ENCODE data around the gene E2F1.

DNA sequence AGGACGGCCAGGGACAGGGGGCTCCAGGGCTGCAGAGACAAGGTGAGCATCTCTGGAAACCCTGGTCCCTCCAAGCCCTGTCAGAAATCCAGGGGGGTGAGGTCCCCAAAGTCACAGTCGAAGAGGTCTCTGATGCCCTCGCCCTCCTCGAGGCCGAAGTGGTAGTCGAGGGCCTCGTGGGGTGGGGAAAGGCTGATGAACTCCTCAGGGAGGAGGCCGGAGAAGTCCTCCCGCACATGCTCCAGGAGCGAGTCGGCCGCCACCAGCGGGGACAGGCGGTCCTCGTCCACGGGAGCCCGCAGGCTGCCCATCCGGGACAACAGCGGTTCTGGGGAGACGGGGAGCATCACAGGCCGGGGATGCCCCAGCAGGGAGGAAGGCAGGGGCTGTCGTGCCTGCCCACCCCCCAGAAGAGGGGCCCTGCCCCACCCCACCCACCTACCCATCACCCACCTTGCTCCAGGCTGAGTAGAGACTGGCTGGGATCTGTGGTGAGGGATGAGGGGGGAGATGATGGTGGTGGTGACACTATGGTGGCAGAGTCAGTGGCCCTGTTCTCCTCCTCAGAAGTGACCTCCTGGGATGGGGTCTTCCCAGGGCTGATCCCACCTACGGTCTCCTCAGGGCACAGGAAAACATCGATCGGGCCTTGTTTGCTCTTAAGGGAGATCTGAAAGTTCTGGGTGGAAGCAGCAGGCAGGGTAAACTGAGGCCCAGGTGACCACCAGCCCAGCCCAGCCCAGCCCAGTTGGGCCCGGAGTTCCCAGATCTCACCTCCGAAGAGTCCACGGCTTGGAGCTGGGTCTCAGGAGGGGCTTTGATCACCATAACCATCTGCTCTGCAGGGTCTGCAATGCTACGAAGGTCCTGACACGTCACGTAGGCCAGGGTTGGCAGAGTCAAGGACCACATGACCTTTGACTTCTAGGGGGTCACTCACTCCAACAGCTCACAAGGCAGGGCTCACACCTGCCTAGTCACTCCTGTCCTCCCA lies 9.2 kb downstream of the E2F1 start:
- TF ChIP-seq, protein P1, sequence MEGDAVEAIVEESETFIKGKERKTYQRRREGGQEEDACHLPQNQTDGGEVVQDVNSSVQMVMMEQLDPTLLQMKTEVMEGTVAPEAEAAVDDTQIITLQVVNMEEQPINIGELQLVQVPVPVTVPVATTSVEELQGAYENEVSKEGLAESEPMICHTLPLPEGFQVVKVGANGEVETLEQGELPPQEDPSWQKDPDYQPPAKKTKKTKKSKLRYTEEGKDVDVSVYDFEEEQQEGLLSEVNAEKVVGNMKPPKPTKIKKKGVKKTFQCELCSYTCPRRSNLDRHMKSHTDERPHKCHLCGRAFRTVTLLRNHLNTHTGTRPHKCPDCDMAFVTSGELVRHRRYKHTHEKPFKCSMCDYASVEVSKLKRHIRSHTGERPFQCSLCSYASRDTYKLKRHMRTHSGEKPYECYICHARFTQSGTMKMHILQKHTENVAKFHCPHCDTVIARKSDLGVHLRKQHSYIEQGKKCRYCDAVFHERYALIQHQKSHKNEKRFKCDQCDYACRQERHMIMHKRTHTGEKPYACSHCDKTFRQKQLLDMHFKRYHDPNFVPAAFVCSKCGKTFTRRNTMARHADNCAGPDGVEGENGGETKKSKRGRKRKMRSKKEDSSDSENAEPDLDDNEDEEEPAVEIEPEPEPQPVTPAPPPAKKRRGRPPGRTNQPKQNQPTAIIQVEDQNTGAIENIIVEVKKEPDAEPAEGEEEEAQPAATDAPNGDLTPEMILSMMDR (IDR thresholded peaks at IDR 0.05): no peak
- TF ChIP-seq EZH2 (IDR thresholded peaks at IDR 0.05; ENCODE audit: borderline replicate concordance, insufficient read depth, low read depth, low read length, poor library complexity, severe bottlenecking): no peak

Data from B cell (primary cell).